ENCODE data around the gene TBX5. TPM values are rescaled to one million over a fixed set of nuclear protein-coding genes. Genes with fewer than 3 reads are reported as not detected.

Gene TBX5
- total RNA-seq, 5 donors from 2014 or later (not counting 1 experiment from before 2014, with no cell fraction given), result 0.13 TPM; not detected in 4

DNA sequence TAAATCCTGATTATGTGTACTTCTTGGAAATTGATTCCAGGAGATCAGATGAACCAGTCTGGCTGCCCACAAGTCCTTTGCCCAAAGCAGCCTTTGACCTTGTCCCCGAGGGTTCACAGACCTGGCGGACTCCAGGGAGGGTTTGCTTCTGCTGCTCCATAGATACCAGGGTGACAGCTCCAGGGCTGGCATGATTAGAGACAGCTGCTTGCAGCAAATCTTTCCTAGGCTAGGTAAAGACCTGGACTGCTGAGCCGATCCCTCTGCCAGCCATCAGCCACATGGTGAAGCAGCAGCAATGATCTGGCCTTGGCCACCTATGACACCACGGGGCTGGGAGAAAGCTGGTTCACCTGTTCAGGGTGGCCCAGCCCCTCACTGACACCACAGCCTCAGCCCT is 10.1 kb upstream of the TBX5 start:
- DNase-seq, result no peak
- ChIA-PET CTCF (no interaction called here), POLR2A (no interaction called here)
- H3K4me3 Mint-ChIP-seq, result no peak overlapping the region
- peaks cover 7 to 62% of the 10 kb centered on the region in 2 experiments for H3K27me3 ChIP-seq (replicated peaks in 1 of 2; ENCODE audit: control insufficient read depth in 2 of 2, extremely low read depth in 1 of 2, insufficient read depth in 2 of 2, low read length in 1 of 2)
- H3K4me1 Mint-ChIP-seq, result peaks cover 0 to 7% (median 0%) of the 10 kb centered on the region in 3 donors
- no peak overlapping the region for H3K4me3 ChIP-seq (ENCODE audit: control insufficient read depth in 1 of 2, extremely low read depth in 1 of 2, low read length in 1 of 2)
- no peak overlapping the region for H3K27ac ChIP-seq (ENCODE audit: low read length)
- H3K9me3 Mint-ChIP-seq, result peaks cover 0 to 3% (median 0%) of the 10 kb centered on the region in 3 donors
- no peaks in the 10 kb centered on the region for H3K36me3 ChIP-seq (ENCODE audit: control insufficient read depth in 2 of 2, extremely low read depth in 1 of 2, insufficient read depth in 1 of 2, low read length in 1 of 2)
- H3K36me3 Mint-ChIP-seq, result no peaks in the 10 kb centered on the region
- no peaks in the 10 kb centered on the region for H3K9me3 ChIP-seq
- H3K27me3 Mint-ChIP-seq, result peaks cover 61 to 72% of the 10 kb centered on the region in 2 donors
- WGBS (ENCODE audit: insufficient coverage), result 67% methylated on average over 4 of the region's 4 CpGs
- no peaks in the 10 kb centered on the region for H3K4me1 ChIP-seq (ENCODE audit: control insufficient read depth in 1 of 2, extremely low read depth in 1 of 2, insufficient read depth in 2 of 2, low read length in 2 of 2)
- no peak overlapping the region for H3K27ac Mint-ChIP-seq
- no peak for ATAC-seq (replicated peaks in 1 of 4)

DNA sequence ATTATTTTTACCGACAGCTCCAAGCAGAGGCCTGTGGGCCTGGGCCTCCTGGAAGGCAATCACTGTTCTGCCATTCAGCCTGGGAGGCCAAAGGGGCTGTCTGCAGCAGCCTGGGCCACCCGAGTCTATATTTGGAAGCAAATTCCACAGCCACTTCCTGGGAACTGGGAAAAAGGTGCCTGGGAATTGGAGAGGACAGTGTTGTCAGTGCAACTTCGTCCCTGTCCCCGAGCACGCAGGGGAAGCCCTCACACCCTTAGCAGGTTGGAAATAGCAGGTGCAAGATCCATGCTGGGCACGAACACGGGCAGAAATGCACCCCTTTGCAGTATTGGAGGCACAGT is 9.6 kb upstream of the TBX5 start:
- CTCF ChIA-PET, result no interaction called here
- H3K27me3 Mint-ChIP-seq, result peaks cover 64 to 76% of the 10 kb centered on the region in 2 donors
- WGBS (ENCODE audit: insufficient coverage), result 33% methylated on average over 3 of the region's 7 CpGs

DNA sequence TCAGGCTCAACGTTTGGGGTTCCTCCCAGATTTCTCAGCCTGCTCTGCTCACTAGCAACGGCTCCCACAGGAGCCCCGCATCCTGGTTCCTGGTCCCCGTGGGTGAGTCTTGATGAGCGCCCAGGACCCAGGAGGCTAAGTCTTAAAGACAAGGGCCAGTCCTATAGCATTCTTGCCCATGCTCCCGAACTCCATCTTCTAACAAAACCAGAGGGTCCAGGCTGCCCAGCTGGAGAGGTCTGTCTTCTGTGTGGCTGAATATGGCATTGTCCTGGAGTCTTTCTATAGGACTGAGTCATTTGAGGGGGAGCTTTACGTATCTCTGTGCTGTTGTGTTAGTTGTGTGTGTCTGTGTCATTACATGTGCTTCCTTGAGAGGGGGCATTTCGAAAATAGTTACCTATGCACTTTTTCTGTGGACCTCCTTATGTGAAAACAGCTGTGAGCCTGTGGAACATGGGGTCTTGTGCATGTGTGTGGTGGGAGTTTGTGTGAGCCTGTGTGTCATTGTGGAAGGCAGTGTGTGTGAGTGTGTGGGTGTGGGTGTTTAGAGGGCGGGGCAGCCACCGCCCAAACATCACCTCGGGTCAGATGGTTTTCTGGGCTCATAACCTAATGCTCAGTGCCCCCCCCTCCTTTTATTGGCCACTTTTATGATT is 9.1 kb upstream of the TBX5 start:
- ATAC-seq (replicated peaks in 1 of 4) (no peak), DNase-seq (no peak)
- Mint-ChIP-seq H3K4me1 (peaks cover 3 to 7% (median 3%) of the 10 kb centered on the region in 3 donors), H3K4me3 (no peak overlapping the region), H3K36me3 (no peaks in the 10 kb centered on the region), H3K27ac (no peak overlapping the region), H3K27me3 (peaks cover 69 to 81% of the 10 kb centered on the region in 2 donors), H3K9me3 (peaks cover 0 to 3% (median 2%) of the 10 kb centered on the region in 3 donors)
- POLR2A ChIA-PET, result no interaction called here
- H3K27me3 ChIP-seq (replicated peaks in 1 of 2; ENCODE audit: control insufficient read depth in 2 of 2, extremely low read depth in 1 of 2, insufficient read depth in 2 of 2, low read length in 1 of 2), result peaks cover 11 to 66% of the 10 kb centered on the region in 2 experiments
- H3K9me3 ChIP-seq, result no peaks in the 10 kb centered on the region
- no peak overlapping the region for H3K4me3 ChIP-seq (ENCODE audit: control insufficient read depth in 1 of 2, extremely low read depth in 1 of 2, low read length in 1 of 2)
- H3K4me1 ChIP-seq (ENCODE audit: control insufficient read depth in 1 of 2, extremely low read depth in 1 of 2, insufficient read depth in 2 of 2, low read length in 2 of 2), result no peaks in the 10 kb centered on the region
- CTCF ChIA-PET, result no interaction called here
- 18% methylated on average over 6 of the region's 11 CpGs for WGBS (ENCODE audit: insufficient coverage)
- no peak overlapping the region for H3K27ac ChIP-seq (ENCODE audit: low read length)
- H3K36me3 ChIP-seq (ENCODE audit: control insufficient read depth in 2 of 2, extremely low read depth in 1 of 2, insufficient read depth in 1 of 2, low read length in 1 of 2), result no peaks in the 10 kb centered on the region

More for the DNA sequence above, 9.6 kb upstream of the TBX5 start:
- Mint-ChIP-seq H3K27ac (no peak overlapping the region), H3K4me3 (no peak overlapping the region), H3K36me3 (no peaks in the 10 kb centered on the region), H3K9me3 (peaks cover 0 to 3% (median 0%) of the 10 kb centered on the region in 3 donors), H3K4me1 (peaks cover 0 to 7% (median 0%) of the 10 kb centered on the region in 3 donors)
- POLR2A ChIA-PET, result no interaction called here
- Histone ChIP-seq H3K36me3 (ENCODE audit: control insufficient read depth in 2 of 2, extremely low read depth in 1 of 2, insufficient read depth in 1 of 2, low read length in 1 of 2) (no peaks in the 10 kb centered on the region), H3K27me3 (replicated peaks in 1 of 2; ENCODE audit: control insufficient read depth in 2 of 2, extremely low read depth in 1 of 2, insufficient read depth in 2 of 2, low read length in 1 of 2) (peaks cover 7 to 66% of the 10 kb centered on the region in 2 experiments), H3K9me3 (no peaks in the 10 kb centered on the region), H3K27ac (ENCODE audit: low read length) (no peak overlapping the region), H3K4me1 (ENCODE audit: control insufficient read depth in 1 of 2, extremely low read depth in 1 of 2, insufficient read depth in 2 of 2, low read length in 2 of 2) (no peaks in the 10 kb centered on the region), H3K4me3 (ENCODE audit: control insufficient read depth in 1 of 2, extremely low read depth in 1 of 2, low read length in 1 of 2) (no peak overlapping the region)
- DNase-seq (no peak), ATAC-seq (replicated peaks in 1 of 4) (no peak)

DNA sequence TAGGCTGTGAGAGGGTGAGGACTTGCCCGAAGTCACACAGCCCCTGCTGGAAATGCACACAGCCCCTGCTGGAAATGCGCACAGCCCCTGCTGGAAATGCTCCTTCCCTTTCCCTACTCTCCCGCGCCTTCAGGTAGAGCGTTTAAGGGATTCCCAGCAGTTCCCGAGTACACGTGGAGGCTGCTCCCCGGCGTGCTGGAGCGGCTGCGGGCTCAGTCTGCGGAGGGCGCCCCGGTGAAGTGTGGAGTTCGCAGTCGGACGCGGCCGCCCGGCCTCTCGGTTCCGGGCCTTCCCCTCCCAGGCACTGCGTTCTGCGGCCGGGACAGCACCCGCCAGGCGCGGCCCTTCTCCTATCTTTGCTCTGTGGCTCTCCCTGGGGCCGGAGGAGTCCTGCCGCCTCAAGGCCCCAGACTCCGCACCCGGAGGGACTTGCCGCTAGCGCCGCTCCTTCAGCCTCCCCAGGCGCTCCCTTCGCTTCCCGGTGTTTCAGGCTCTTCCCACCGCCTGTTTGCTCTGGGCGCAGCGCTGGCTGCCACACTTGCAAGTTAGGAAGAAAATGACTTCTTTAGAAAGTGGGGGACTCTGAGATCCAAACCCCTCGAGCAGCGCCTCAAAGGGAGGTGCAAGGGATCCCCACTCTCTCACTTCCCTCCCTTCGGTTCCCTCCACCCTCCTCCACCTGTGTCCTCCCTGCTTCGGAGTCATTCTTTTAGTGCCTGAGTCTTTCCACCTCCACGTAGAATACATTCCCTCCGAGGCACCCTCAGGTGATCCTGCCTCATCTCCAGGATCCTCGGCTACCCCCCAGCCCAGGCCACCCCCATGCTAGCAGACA is 8.3 kb upstream of the TBX5 start:
- Histone ChIP-seq H3K4me3 (ENCODE audit: control insufficient read depth in 1 of 2, extremely low read depth in 1 of 2, low read length in 1 of 2) (no peak overlapping the region), H3K27me3 (replicated peaks in 1 of 2; ENCODE audit: control insufficient read depth in 2 of 2, extremely low read depth in 1 of 2, insufficient read depth in 2 of 2, low read length in 1 of 2) (peaks cover 11 to 71% of the 10 kb centered on the region in 2 experiments), H3K36me3 (ENCODE audit: control insufficient read depth in 2 of 2, extremely low read depth in 1 of 2, insufficient read depth in 1 of 2, low read length in 1 of 2) (no peaks in the 10 kb centered on the region), H3K4me1 (ENCODE audit: control insufficient read depth in 1 of 2, extremely low read depth in 1 of 2, insufficient read depth in 2 of 2, low read length in 2 of 2) (peaks cover 0 to 3% of the 10 kb centered on the region in 2 experiments), H3K9me3 (no peaks in the 10 kb centered on the region), H3K27ac (ENCODE audit: low read length) (no peak overlapping the region)
- 8% methylated on average over 44 of the region's 48 CpGs for WGBS (ENCODE audit: insufficient coverage)
- Mint-ChIP-seq H3K27me3 (peaks cover 69 to 83% of the 10 kb centered on the region in 2 donors), H3K4me3 (no peak overlapping the region), H3K27ac (no peak overlapping the region), H3K4me1 (peaks cover 3 to 8% (median 7%) of the 10 kb centered on the region in 3 donors), H3K36me3 (no peaks in the 10 kb centered on the region), H3K9me3 (peaks cover 0 to 3% (median 2%) of the 10 kb centered on the region in 3 donors)
- no peak for DNase-seq
- POLR2A ChIA-PET, result no interaction called here
- ATAC-seq (replicated peaks in 1 of 4), result no peak
- CTCF ChIA-PET, result no interaction called here

DNA sequence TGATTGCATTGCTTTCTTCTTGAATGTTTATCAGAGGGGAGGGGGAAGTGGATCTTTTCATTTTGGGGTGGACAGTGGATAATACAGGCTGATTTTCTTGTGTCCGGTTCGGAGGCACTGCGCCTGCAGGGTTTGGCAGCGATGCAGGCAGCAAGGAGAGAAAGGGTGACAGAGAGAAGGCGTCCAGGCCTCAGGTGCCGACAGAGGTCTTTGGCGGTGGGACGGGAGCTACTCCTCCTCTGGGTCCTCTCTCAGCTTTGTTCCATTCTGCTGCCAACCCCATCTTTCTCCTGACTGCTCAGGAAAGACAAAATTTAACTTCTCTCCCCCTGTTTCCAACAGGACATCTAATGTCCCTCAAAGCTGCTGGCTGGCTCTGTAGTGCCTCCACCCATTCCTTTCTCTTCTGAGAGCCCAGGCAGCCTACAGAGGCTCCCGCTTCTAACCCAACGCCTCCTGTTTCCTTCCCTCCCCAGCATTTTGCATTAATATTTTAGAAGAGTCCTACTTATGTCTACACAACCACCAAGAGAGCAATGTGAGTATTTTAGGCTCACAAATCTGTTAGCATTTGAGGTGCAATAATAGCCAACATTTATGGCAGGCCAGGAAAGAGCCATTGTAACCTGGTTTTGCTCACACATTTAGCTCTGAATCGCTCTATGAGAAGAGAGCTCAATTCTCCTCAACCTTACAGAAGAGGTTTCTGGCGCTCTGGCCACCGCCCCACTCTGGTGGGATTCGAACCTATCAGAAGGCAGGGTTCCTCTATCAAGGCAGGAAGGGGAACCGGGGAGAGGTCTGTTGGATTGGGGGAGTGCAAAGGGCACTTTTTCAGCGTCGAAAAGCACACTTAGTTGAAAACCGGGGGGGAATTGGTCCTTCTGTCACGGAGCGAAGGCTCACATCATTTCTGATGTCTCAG is 7.1 kb upstream of the TBX5 start:
- ATAC-seq (replicated peaks in 1 of 4), result no peak
- H3K9me3 ChIP-seq, result no peaks in the 10 kb centered on the region
- no peak for DNase-seq
- H3K4me3 ChIP-seq (ENCODE audit: control insufficient read depth in 1 of 2, extremely low read depth in 1 of 2, low read length in 1 of 2), result no peak overlapping the region
- Mint-ChIP-seq H3K9me3 (peaks cover 0 to 3% (median 2%) of the 10 kb centered on the region in 3 donors), H3K27me3 (peaks cover 71 to 88% of the 10 kb centered on the region in 2 donors), H3K27ac (no peak overlapping the region), H3K36me3 (no peaks in the 10 kb centered on the region), H3K4me1 (peaks cover 9 to 16% (median 15%) of the 10 kb centered on the region in 3 donors), H3K4me3 (no peak overlapping the region)
- no peak overlapping the region for H3K27ac ChIP-seq (ENCODE audit: low read length)
- H3K4me1 ChIP-seq (ENCODE audit: control insufficient read depth in 1 of 2, extremely low read depth in 1 of 2, insufficient read depth in 2 of 2, low read length in 2 of 2), result peaks cover 0 to 7% of the 10 kb centered on the region in 2 experiments
- H3K36me3 ChIP-seq (ENCODE audit: control insufficient read depth in 2 of 2, extremely low read depth in 1 of 2, insufficient read depth in 1 of 2, low read length in 1 of 2), result no peaks in the 10 kb centered on the region
- ChIA-PET POLR2A (no interaction called here), CTCF (no interaction called here)
- WGBS (ENCODE audit: insufficient coverage), result 7% methylated on average over 9 of the region's 20 CpGs
- H3K27me3 ChIP-seq (replicated peaks in 1 of 2; ENCODE audit: control insufficient read depth in 2 of 2, extremely low read depth in 1 of 2, insufficient read depth in 2 of 2, low read length in 1 of 2), result peaks cover 11 to 82% of the 10 kb centered on the region in 2 experiments

DNA sequence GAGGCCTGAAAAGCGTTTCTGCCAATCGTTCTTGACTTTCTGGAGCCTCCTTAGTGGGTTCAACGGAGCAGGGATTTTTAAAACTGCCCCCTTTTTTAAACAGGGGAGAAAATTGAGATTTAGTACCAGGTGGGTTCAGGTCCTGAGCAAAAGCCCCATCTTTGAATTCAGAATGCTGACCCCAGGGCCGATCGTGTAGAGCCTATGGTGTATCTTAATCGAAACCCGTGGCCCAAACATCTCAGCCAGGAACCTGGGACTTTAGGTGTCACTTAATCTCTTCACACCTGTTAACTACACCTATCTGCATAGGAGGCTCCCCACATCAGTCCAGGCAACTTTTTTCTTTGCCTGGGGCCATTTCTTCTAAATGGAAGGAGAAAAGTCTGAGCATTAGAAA is 6.4 kb upstream of the TBX5 start:
- Mint-ChIP-seq H3K9me3 (peaks cover 0 to 3% (median 2%) of the 10 kb centered on the region in 3 donors), H3K27ac (no peak overlapping the region)
- H3K27me3 ChIP-seq (replicated peaks in 1 of 2; ENCODE audit: control insufficient read depth in 2 of 2, extremely low read depth in 1 of 2, insufficient read depth in 2 of 2, low read length in 1 of 2), result peaks cover 11 to 82% of the 10 kb centered on the region in 2 experiments

More for the DNA sequence above, 6.4 kb upstream of the TBX5 start:
- Histone ChIP-seq H3K4me3 (ENCODE audit: control insufficient read depth in 1 of 2, extremely low read depth in 1 of 2, low read length in 1 of 2) (no peak overlapping the region), H3K4me1 (ENCODE audit: control insufficient read depth in 1 of 2, extremely low read depth in 1 of 2, insufficient read depth in 2 of 2, low read length in 2 of 2) (peaks cover 0 to 7% of the 10 kb centered on the region in 2 experiments), H3K36me3 (ENCODE audit: control insufficient read depth in 2 of 2, extremely low read depth in 1 of 2, insufficient read depth in 1 of 2, low read length in 1 of 2) (no peaks in the 10 kb centered on the region), H3K9me3 (no peaks in the 10 kb centered on the region), H3K27ac (ENCODE audit: low read length) (no peak overlapping the region)
- no peak overlapping the region for H3K4me3 Mint-ChIP-seq
- DNase-seq, result no peak
- no peaks in the 10 kb centered on the region for H3K36me3 Mint-ChIP-seq
- no peak for ATAC-seq (replicated peaks in 1 of 4)
- ChIA-PET POLR2A (no interaction called here), CTCF (no interaction called here)
- peaks cover 10 to 19% (median 16%) of the 10 kb centered on the region in 3 donors for H3K4me1 Mint-ChIP-seq
- 9% methylated on average over 4 of the region's 7 CpGs for WGBS (ENCODE audit: insufficient coverage)
- H3K27me3 Mint-ChIP-seq, result peaks cover 77 to 90% of the 10 kb centered on the region in 2 donors
